Heart left ventricle (tissue), 16 donors: ENCODE results near the gene HNRNPC. TPM values are rescaled to one million over a fixed set of nuclear protein-coding genes. Genes with fewer than 3 reads are reported as not detected.
"Not testable (repeated sequence)": the region's sequence is repeated elsewhere in the genome, so short reads cannot be mapped to it uniquely, and the experiment has no call there.

ENCODE experiments used
- ATAC-seq, 4 donors: fragments of 200-7000 bp; cut with Tn5 transposase; one replicate each; pipeline ENCODE4 v1.9.1; 2020 to 2022; ENCODE audit warnings: moderate library complexity in 4 of 4, mild to moderate bottlenecking in 3 of 4, moderate number of reproducible peaks in 1 of 4
- DNase-seq, 5 donors: peaks; one replicate each; pipeline ENCODE4 v3.0.0-alpha.2; 2020
- H3K27ac ChIP-seq, 12 donors: fragments of 200-600 bp; sonication (generic) in 4 of 12; one replicate each; pipeline versions ENCODE4 v1.5.0 to v1.8.0; 2016 to 2022; ENCODE audit warnings: mild to moderate bottlenecking in 2 of 12
- H3K27me3 ChIP-seq, 9 donors: fragments of 200-600 bp; sonication (generic) in 2 of 9; one replicate each; pipeline versions ENCODE4 v1.5.1 to v1.8.0; 2016 to 2022; ENCODE audit warnings: mild to moderate bottlenecking in 3 of 9
- H3K36me3 ChIP-seq, 9 donors: fragments of 200-600 bp; sonication (generic) in 2 of 9; one replicate each; pipeline versions ENCODE4 v1.5.0 to v1.8.0; 2018 to 2022; ENCODE audit warnings: mild to moderate bottlenecking in 2 of 9
- H3K4me1 ChIP-seq, 12 donors: fragments of 200-600 bp; sonication (generic) in 4 of 12; one replicate each; pipeline versions ENCODE4 v1.5.0 to v1.8.0; 2016 to 2022; ENCODE audit warnings: mild to moderate bottlenecking in 3 of 12
- H3K4me3 ChIP-seq, 12 donors: fragments of 200-600 bp; sonication (generic) in 4 of 12; one replicate each; pipeline versions ENCODE4 v1.5.0 to v1.8.0; 2017 to 2022; ENCODE audit warnings: mild to moderate bottlenecking in 9 of 12, moderate library complexity in 4 of 12
- H3K9me3 ChIP-seq, 12 donors: fragments of 200-600 bp; sonication (generic) in 4 of 12; one replicate each; pipeline versions ENCODE4 v1.5.0 to v1.8.0; 2016 to 2022; ENCODE audit warnings: mild to moderate bottlenecking in 1 of 12
- POLR2A ChIP-seq, 2 donors: fragments of 450-650 bp; IDR thresholded peaks; one replicate each; pipeline ENCODE4 v1.6.1; 2017; ENCODE audit warnings: antibody characterized with exemption in 2 of 2, mild to moderate bottlenecking in 2 of 2, moderate library complexity in 2 of 2
- WGBS, 4 donors: extraction: QIAGEN DNeasy Blood & Tissue Kit in 2 of 4; methylation state at CpG; one replicate each; pipeline versions ENCODE4 v1.1.5 to v1.1.7; 2013 to 2018; 5-methylcytosine and 5-hydroxymethylcytosine counted together
- intact Hi-C, 10 donors: fragments of 100-400 bp; cut with DNase I; formaldehyde crosslinking; loops; one replicate each; pipeline versions ENCODE4 v1.11.1 to v1.14.2; 2022
- polyA plus RNA-seq, 2 donors: library from polyadenylated mRNA; stranded (reverse); fragments of 200-250 nt; gene quantifications; one replicate each; pipeline ENCODE4 v1.2.3, GENCODE V29; 2013
- total RNA-seq, 9 donors: library from RNA; depleted of rRNA in 2 of 9; stranded (reverse); fragments of >200 nt in 2 of 9; fragmentation: NEBNext Ultra II Directional in 3 of 9; extraction: Animal tissue kit (Norgen Biotek cat#: 25700) in 3 of 9; gene quantifications; one replicate each; pipeline versions ENCODE4 v1.1.0 to v1.2.4, GENCODE V29; 2016 to 2023
- TF ChIP-seq, protein P1 (sequence below), 12 donors: fragments of 200-600 bp; sonication (generic) in 4 of 12; IDR thresholded peaks; one replicate each; pipeline versions ENCODE4 v1.5.0 to v1.8.0; 2018 to 2022; ENCODE audit warnings: antibody characterized with exemption in 12 of 12, mild to moderate bottlenecking in 5 of 12
- donor health status: ischemic (EF 13 %, LVEDD 7.1; RV severe dilation, severe dysfunction).
- donor health status: healthy with polysubstance abuse.
- donor health status: DM: no; HTN: yes; CAD: no.
- donor health status: DM: no; HTN: no; CAD: no.
- donor health status: ischemic (EF 25% LVEDD 6.9; RV normal size, moderate dysfunction).
- donor health status: ischemic (EF 25% LVEDD 5.7; RV mildly dilated, moderate dysfunction).
- donor health status: healthy.
- donor health status: DM: yes; HTN: yes; CAD: no.
- donor health status: ischemic (EF 35%, LVEDD 5.7; RV mildly dilated, moderate dysfunction).
- donor health status: nonischemic (EF 11% LVEDD 7.7; RV severe dilation, severe dysfunction).
- donor health status: DM: yes; HTN: yes; CAD: no.
- donor health status: PGD.
- donor health status: ischemic (EF 29% LVEDD 5.4; RV normal size, mild dysfunction).
- donor health status: nonischemic (EF 23%, LVEDD 6.1; RV moderate dilation, normal function).

The HNRNPC gene
- total and polyA plus RNA-seq, 11 donors: 201 to 389 (median 255) TPM

DNA sequence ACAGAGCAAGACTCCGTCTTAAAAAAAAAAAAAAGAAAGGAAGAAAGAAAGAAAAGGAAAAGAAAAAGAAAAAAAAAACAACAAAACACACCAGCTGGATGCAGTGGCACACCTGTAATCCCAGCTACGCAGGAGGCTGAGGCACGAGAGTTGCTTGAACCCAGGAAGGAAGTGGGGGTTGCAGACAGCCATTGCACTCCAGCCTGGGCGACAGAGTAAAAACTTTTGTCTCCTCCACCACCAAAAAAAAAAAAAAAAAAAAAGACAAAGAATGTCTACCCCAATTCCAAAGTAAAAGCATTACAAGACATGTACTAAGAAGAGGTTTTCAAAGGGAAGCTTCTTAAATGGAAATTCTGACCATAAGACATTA, 53.4 kb downstream of the HNRNPC start:
- Histone ChIP-seq H3K27me3 (no peaks in the 10 kb centered on the region), H3K4me3 (no peak overlapping the region), H3K36me3 (peaks cover 0 to 100% (median 93%) of the 10 kb centered on the region in 9 donors), H3K9me3 (no peaks in the 10 kb centered on the region), H3K4me1 (peaks cover 0 to 63% (median 26%) of the 10 kb centered on the region in 12 donors), H3K27ac (no peak overlapping the region)
- WGBS, 4 donors: 69 to 84% (median 71%) methylated on average over 4 of the region's 4 CpGs
- no peak for TF ChIP-seq POLR2A (IDR thresholded peaks at IDR 0.05)
- TF ChIP-seq, protein P1, sequence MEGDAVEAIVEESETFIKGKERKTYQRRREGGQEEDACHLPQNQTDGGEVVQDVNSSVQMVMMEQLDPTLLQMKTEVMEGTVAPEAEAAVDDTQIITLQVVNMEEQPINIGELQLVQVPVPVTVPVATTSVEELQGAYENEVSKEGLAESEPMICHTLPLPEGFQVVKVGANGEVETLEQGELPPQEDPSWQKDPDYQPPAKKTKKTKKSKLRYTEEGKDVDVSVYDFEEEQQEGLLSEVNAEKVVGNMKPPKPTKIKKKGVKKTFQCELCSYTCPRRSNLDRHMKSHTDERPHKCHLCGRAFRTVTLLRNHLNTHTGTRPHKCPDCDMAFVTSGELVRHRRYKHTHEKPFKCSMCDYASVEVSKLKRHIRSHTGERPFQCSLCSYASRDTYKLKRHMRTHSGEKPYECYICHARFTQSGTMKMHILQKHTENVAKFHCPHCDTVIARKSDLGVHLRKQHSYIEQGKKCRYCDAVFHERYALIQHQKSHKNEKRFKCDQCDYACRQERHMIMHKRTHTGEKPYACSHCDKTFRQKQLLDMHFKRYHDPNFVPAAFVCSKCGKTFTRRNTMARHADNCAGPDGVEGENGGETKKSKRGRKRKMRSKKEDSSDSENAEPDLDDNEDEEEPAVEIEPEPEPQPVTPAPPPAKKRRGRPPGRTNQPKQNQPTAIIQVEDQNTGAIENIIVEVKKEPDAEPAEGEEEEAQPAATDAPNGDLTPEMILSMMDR (IDR thresholded peaks at IDR 0.05): no peak
- ATAC-seq (no peak), DNase-seq (no peak)
- intact Hi-C loops: no loop called here

DNA sequence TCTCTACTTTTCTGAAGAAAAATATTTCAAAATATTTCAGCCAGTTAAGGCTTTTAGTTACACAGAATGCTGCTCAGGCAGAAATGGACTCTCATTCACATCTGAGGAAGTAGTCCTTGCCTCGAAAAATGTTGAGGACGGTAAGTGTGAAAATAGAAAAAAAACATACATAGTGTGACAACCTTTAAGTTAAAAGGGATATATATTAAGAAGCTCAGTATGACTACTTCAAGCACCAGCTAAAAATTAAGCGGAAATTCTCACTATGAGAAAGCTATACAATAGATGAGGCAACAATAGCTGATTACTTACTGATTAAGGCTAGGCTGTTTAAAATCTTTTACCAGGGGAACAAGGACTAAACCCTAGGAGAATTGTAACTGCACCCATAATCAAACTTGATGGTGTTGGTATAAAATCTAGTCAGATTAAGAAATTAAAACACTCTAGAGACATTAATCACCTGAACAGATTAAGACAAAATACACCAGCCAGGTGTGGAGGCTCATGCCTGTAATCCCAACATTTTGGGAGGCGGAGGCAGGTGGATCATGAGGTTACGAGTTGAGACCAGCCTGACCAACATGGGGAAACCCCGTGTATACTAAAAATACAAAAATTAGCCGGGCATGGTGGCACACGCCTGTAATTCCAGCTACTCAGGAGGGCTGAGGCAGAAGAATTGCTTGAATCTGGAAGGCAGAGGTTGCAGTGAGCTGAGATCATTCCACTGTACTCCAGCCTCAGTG, 53.9 kb downstream of the HNRNPC start:
- WGBS, 4 donors: 84 to 88% (median 84%) methylated on average over 8 of the region's 8 CpGs
- H3K27ac ChIP-seq: no peak overlapping the region

DNA sequence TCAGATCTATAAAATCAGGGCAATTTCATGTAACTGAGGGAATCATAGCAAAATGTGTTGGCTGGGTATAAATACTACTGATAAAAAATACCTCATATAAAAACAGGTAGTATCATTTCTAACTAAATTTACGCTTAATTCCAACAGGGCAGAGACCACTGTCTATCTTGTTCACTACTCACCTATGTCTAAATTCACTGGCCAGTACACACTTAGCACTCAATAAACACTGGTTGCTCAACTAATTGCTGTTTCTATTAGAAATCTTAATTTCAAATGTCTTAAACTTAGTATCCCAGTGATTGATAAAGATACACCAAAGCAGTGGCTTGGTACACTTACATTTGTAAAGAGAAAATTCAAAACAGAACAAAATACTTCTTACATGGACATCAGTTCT, 55.6 kb downstream of the HNRNPC start:
- no peak overlapping the region for H3K27ac ChIP-seq
- ATAC-seq (no peak), DNase-seq (no peak)
- H3K36me3 ChIP-seq: peaks cover 0 to 100% (median 96%) of the 10 kb centered on the region in 9 donors
- intact Hi-C loops: no loop called here
- TF ChIP-seq POLR2A (IDR thresholded peaks at IDR 0.05): no peak
- TF ChIP-seq, protein P1 (IDR thresholded peaks at IDR 0.05): no peak
- WGBS, 4 donors: 96 to 99% (median 98%) methylated on average over 1 of the region's 1 CpG
- no peaks in the 10 kb centered on the region for H3K9me3 ChIP-seq
- no peak overlapping the region for H3K4me3 ChIP-seq
- no peaks in the 10 kb centered on the region for H3K27me3 ChIP-seq
- peaks cover 0 to 47% (median 22%) of the 10 kb centered on the region in 12 donors for H3K4me1 ChIP-seq

More for the DNA sequence above, 53.9 kb downstream of the HNRNPC start:
- DNase-seq (no peak), ATAC-seq (no peak)
- Histone ChIP-seq H3K4me1 (peaks cover 0 to 58% (median 24%) of the 10 kb centered on the region in 12 donors), H3K36me3 (peaks cover 0 to 100% (median 93%) of the 10 kb centered on the region in 9 donors), H3K4me3 (no peak overlapping the region), H3K9me3 (no peaks in the 10 kb centered on the region), H3K27me3 (no peaks in the 10 kb centered on the region)
- intact Hi-C loops: no loop called here
- no peak for TF ChIP-seq POLR2A (IDR thresholded peaks at IDR 0.05)
- TF ChIP-seq, protein P1 (IDR thresholded peaks at IDR 0.05): no peak

DNA sequence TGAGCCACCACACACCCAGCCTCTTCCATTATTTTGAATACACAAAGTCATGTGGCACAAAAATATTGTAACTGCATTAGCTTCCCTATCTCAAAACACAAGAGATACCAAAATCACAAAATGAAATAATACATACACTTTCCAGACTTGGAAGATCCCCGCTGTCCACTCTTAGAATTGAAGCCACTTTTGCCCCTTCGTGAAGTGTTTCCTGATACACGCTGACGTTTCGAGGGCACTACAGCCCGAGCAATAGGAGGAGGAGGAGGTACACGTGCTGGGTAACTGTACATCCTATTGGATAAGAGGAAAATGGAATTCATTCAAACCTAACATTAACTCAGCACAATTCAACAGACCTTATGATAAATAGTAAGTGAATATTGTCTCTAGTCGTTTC, 56.4 kb downstream of the HNRNPC start:
- Histone ChIP-seq H3K36me3 (peaks cover 0 to 100% (median 97%) of the 10 kb centered on the region in 9 donors), H3K4me1 (peaks cover 0 to 40% (median 15%) of the 10 kb centered on the region in 12 donors)
- H3K9me3 ChIP-seq, ATAC-seq, H3K4me3 ChIP-seq, DNase-seq, intact Hi-C loops, H3K27ac ChIP-seq, H3K27me3 ChIP-seq: not testable (repeated sequence)
- WGBS, 4 donors: 84 to 88% (median 86%) methylated on average over 8 of the region's 8 CpGs
